GM19043 (cell line): ENCODE results near the gene SPTBN1.

Source experiments
- ATAC-seq: cut with Tn5 transposase; IDR thresholded peaks from one replicate; pipeline ENCODE4 v1.9.1; 2021; ENCODE audit warnings: low read depth; ENCODE audit not compliant: unreplicated experiment

SPTBN1 gene

GRCh38 chr2:54599914-54600313 is 143.8 kb downstream of the SPTBN1 start:
- no peak for ATAC-seq

DNA sequence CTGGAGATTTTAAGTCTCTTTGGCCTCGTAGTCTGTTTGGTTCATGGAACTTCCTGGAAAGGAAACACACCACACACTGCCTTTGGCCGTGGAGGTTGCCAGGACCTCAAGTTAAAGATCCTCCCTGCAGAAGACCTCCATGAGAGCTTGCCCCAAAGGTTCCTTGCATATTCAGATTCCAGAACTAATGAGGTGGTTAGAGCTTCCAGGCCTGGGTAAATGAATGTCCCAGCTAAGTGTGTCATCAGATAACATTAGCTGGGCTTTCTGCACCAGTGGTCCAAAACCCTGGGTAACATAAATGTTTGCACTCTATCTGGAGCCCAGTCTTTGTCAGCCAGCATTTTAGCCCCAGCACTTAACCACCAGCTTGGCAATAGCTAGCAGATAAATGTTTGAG is 145.2 kb downstream of the SPTBN1 start:
- ATAC-seq: no peak

- ATAC-seq: no peak
These were observed 146.7 kb downstream of the SPTBN1 start for GRCh38 chr2:54602736-54603322.

DNA sequence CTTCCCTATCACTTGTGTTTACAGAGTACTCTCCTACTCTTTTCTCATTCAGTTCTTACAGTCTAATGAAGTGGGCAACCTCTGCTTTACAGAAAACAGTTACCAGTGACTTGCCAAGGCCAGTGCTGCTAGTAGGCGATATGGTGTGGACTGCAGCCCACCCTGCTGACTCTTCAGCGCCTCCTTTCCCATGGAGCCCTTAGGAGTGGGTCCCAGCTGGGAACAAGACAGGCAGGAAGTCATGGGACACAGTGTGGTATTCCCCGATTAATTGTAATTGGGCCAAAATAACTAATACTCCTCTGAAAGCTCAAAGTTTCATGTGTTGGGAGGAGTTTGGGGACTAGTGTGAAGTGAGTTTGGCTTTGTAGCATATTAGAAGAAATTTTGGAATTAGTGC is 147.2 kb downstream of the SPTBN1 start:
- ATAC-seq: no peak

DNA sequence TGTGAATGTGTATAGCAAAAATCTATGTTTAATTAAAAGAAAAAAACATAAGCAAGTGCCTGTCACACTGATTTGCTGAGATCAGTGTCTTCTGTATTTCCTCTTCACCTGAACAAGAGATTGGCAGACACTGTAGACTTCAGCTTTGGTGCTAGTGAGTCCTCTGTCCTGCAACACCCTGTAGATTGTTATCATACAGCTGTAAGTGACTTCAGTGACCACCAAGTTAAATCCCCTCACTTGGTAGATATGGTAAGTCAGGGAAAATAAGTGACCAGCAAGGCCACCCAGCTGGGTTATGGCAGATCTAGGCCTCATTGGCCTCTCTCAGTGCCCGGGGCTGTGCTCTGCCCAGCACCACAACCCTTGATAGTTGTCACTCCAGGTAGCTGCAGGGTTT is 147.7 kb downstream of the SPTBN1 start:
- ATAC-seq: no peak

DNA sequence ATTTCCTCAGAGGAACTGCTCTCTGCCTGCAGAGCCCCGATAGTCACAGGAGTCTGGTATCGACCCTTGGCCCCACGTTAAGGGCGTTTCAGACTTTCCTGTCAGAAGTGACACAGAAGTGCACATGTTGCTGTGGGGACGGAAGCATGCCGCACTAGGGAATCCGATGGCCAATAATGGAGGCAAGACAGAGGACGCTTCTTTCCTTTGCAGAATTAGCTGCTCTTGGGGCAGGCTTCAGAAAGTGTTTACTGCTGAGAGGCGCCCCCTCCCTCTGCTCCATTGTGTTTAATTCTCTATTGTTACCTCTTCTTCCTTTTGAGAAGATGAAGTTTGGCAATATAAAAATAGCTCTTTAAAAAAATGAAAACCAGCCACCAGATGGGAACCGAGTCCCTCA is 148.7 kb downstream of the SPTBN1 start:
- ATAC-seq: no peak

- ATAC-seq: no peak
These were observed 149.7 kb downstream of the SPTBN1 start for GRCh38 chr2:54605836-54606235.

DNA sequence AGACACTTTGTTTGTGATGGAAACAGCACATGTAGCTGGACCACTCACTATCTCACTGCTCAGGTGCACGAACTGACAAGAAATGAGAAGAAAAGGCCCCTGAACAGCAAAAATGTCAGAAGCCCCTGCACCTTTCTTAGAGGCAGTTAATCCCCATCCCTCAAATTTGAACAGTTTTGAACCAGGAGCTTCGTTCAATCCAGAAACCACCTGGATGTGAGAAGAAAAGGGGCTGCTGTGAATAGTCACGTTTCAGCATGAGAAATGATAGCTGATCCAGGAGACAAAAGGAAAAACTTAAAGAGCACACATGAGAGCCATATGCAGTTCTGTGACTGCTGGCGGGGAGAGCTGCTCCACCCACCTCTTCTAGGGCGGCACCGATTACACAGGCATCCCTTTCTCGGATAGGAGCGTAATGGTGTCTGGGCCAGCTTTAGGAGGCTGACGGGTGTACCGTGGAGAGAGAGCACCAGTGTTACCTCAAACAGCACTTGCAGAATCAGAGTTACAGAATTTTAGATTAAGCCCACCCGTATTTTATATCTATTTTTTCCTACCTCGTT is 150.3 kb downstream of the SPTBN1 start:
- ATAC-seq: no peak

- no peak for ATAC-seq
These were observed 152.1 kb downstream of the SPTBN1 start for GRCh38 chr2:54608224-54608623.

DNA sequence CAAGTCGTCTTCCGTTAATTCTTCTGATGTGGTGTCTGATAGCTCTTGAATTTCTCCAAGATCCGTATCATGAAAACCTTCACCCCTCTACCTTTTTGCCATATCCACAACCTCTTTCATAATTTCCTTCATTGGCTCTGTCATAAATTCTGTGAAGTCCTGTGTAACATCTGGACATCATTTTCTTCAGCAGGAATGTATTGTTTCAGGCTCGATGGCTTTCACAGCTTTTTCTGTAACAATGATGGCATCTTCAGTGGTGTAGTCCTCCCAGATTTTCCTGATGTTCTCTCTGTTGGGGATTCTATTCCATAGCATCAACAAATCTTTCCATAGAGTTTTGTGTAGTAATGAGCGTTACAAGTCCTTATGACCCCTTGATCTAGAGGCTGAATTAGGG is 153.1 kb downstream of the SPTBN1 start:
- no peak for ATAC-seq

DNA sequence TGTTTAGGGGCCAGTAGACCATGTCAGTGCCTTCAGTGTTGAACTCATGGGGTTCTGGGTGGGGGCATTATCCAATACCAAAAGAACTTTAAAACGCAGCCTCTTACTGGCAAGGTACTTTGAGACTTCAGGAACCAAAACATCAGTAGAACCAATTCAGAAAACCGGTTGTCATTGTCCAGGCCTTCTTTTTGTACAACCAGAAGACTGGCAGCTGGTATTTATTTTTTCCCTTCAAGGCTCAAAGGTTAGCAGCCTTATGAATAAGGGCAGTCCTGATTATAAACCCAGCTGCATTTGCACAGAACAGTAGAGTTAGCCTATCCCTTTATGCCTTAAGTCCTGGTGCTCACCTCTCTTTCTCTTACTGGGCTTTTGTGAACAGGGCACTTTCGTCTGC is 153.5 kb downstream of the SPTBN1 start:
- ATAC-seq: no peak

DNA sequence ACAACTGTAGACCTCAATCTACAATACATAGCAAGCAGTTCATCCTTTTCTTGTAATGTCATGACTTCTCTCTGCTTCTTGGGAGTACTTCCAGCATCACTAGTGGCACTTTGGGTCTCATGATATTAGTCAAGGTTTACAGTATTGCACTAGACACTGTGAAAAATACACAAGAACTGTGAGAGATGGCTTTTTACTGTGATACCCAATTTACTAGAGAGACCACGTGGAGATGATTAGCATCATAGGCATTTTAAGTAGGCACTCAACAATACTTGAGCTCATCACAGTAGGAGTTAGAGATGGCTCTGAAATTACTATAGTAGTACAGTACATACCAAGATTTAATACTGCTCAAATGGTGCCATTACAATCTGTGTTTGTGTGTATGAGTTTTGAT is 154.6 kb downstream of the SPTBN1 start:
- ATAC-seq: no peak

GRCh38 chr2:54611830-54612545 is 155.9 kb downstream of the SPTBN1 start:
- no peak for ATAC-seq

GRCh38 chr2:54613386-54613785 is 157.3 kb downstream of the SPTBN1 start:
- no peak for ATAC-seq

GRCh38 chr2:54613794-54614257 is 157.7 kb downstream of the SPTBN1 start:
- ATAC-seq: peak; percentile 43

GRCh38 chr2:54614819-54615218 is 158.7 kb downstream of the SPTBN1 start:
- ATAC-seq: no peak

DNA sequence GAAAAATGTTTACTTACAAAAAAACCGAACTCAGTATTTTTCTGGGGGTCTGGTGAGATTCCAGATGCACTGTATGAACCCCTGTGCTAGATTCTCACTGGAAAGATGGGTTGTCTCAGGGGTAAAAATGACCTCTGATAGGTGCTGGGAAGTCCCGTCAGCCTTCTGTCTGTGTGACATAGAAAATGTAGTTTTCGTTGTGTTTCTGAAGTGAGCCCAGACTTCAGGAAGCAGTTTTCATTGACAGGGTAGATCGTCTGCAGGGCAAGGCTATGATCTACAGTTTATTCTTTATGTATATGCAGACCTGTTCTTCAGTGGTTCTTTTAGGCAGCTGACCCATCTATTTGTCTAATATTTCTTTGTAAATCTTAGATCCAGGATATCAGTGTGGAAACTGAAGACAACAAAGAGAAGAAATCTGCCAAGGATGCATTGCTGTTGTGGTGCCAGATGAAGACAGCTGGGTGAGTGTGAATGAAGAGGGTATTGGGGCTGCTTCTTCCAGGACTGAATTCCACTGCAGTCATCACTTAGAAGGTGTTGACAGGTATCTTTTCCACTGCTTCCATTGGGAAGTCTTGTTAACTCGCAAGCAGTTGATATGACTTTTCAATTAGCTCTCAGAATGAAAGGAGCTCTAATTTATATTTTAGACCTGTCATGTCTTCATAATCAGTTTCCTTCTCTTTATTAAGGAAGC is 159.9 kb downstream of the SPTBN1 start:
- ATAC-seq: no peak

DNA sequence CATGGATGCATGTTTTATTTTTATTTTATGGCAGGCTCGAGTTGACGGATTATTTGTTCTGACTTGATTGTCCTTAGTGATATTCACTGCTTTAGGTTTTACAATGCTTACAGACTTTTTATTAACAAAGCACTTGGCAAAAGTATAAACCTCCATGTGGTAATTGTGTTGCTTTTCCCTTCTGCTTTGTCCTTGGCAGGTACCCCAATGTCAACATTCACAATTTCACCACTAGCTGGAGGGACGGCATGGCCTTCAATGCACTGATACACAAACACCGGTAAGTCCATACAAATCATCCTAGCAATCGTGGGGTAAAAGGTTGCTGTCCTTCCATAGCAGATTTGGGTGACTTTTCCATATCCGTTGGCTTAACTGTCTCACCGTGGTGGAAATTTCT is 161.3 kb downstream of the SPTBN1 start:
- no peak for ATAC-seq

- ATAC-seq: no peak
These were observed 162.8 kb downstream of the SPTBN1 start for GRCh38 chr2:54618646-54619565.

- no peak for ATAC-seq
These were observed 163.6 kb downstream of the SPTBN1 start for GRCh38 chr2:54619660-54620231.
